B cell (primary cell): Measurements from ENCODE around the gene GRM8.
"Not testable (repeated sequence)": the region's sequence is repeated elsewhere in the genome, so short reads cannot be mapped to it uniquely, and the experiment has no call there.

Experiments used
- CTCF ChIP-seq: fragments of 200-600 bp; IDR thresholded peaks from one replicate; pipeline ENCODE4 v1.8.0; 2022; ENCODE audit warnings: antibody characterized with exemption, mild to moderate bottlenecking
- EZH2 ChIP-seq: IDR thresholded peaks from 2 replicates; pipeline ENCODE4 v1.6.1; 2012; ENCODE audit warnings: borderline replicate concordance, low read depth, mild to moderate bottlenecking, moderate library complexity, low read length; ENCODE audit not compliant: insufficient read depth, poor library complexity, severe bottlenecking

GRCh38 chr7:126668762-126669161, 584.0 kb downstream of the GRM8 start:
- not testable (repeated sequence) for TF ChIP-seq CTCF, EZH2
